GM18870 (cell line): ENCODE results near the gene PRSS2.
"Not testable (repeated sequence)": the region's sequence is repeated elsewhere in the genome, so short reads cannot be mapped to it uniquely, and the experiment has no call there.

Source experiments
- ATAC-seq: cut with Tn5 transposase; IDR thresholded peaks from one replicate; pipeline ENCODE4 v1.9.1; 2021; ENCODE audit warnings: moderate library complexity; ENCODE audit not compliant: unreplicated experiment

PRSS2 gene

GRCh38 chr7:142758312-142758711, 12.5 kb upstream of the PRSS2 start:
- not testable (repeated sequence) for ATAC-seq

- no peak for ATAC-seq
These were observed 11.3 kb upstream of the PRSS2 start for GRCh38 chr7:142759433-142759832.

GRCh38 chr7:142760071-142760642, 10.6 kb upstream of the PRSS2 start:
- no peak for ATAC-seq

- ATAC-seq: not testable (repeated sequence)
These were observed 9.2 kb upstream of the PRSS2 start for GRCh38 chr7:142761606-142762005.

- ATAC-seq: no peak
These were observed 8.7 kb upstream of the PRSS2 start for GRCh38 chr7:142762104-142762503.

GRCh38 chr7:142767451-142767850, 3.3 kb upstream of the PRSS2 start:
- no peak for ATAC-seq

GRCh38 chr7:142767861-142768260, 2.9 kb upstream of the PRSS2 start:
- ATAC-seq: no peak

GRCh38 chr7:142768885-142769284, 1.9 kb upstream of the PRSS2 start:
- ATAC-seq: not testable (repeated sequence)

- ATAC-seq: peak; percentile 85
These were observed 568 bp downstream of the PRSS2 start for GRCh38 chr7:142771353-142771723.

- no peak for ATAC-seq
These were observed 1.3 kb downstream of the PRSS2 start for GRCh38 chr7:142772051-142772450.

- ATAC-seq: no peak
These were observed 1.9 kb downstream of the PRSS2 start for GRCh38 chr7:142772673-142773072.

- ATAC-seq: no peak
These were observed 2.5 kb downstream of the PRSS2 start for GRCh38 chr7:142773230-142773629.

- ATAC-seq: no peak
These were observed 3.4 kb downstream of the PRSS2 start for GRCh38 chr7:142773937-142774744.

- ATAC-seq: no peak
These were observed 4.1 kb downstream of the PRSS2 start for GRCh38 chr7:142774826-142775225.

- ATAC-seq: not testable (repeated sequence)
These were observed 4.8 kb downstream of the PRSS2 start for GRCh38 chr7:142775351-142776115.

GRCh38 chr7:142776206-142776844, 5.6 kb downstream of the PRSS2 start:
- ATAC-seq: no peak

GRCh38 chr7:142776845-142777225, 6.1 kb downstream of the PRSS2 start:
- ATAC-seq: not testable (repeated sequence)

- no peak for ATAC-seq
These were observed 6.5 kb downstream of the PRSS2 start for GRCh38 chr7:142777318-142777717.

- ATAC-seq: peak; percentile 91
These were observed 12.4 kb downstream of the PRSS2 start for GRCh38 chr7:142782922-142783900.

- no peak for ATAC-seq
These were observed 13.3 kb downstream of the PRSS2 start for GRCh38 chr7:142784096-142784495.
